Natural killer cell treated with Interleukin-12 subunit alpha and Interleukin-12 subunit beta and Interleukin-15 and Interleukin-18, amount 100 ng/mL, for 72 hours (primary cell): ENCODE results near the gene DNAJB8. TPM values are rescaled to one million over a fixed set of nuclear protein-coding genes. Genes with fewer than 3 reads are reported as not detected.

Experiments used
- ATAC-seq, 2 donors: fragments of 150-1000 bp; cut with Tn5 transposase in 1 of 2; sonication (Bioruptor Pico), chemical (Tn5 transposase) in 1 of 2; 2 replicates each; pipeline ENCODE4 v1.10.0; 2021
- DNase-seq: peaks from one replicate; pipeline ENCODE4 v3.0.0; 2022; ENCODE audit warnings: low spot score
- H3K27ac Mint-ChIP-seq, 2 donors: 1 replicate in 1 of 2; 2 replicates in 1 of 2; pipeline ENCODE4 v1.8.0; 2022; ENCODE audit warnings: mixed read lengths in 2 of 2, mild to moderate bottlenecking in 1 of 2, moderate library complexity in 1 of 2
- H3K27me3 Mint-ChIP-seq, 2 donors: 1 replicate in 1 of 2; 2 replicates in 1 of 2; pipeline ENCODE4 v1.8.0; 2022; ENCODE audit warnings: mixed read lengths in 2 of 2
- H3K36me3 Mint-ChIP-seq: one replicate; pipeline ENCODE4 v1.8.0; 2022; ENCODE audit warnings: mixed read lengths
- H3K4me1 Mint-ChIP-seq, 2 donors: 1 replicate in 1 of 2; 2 replicates in 1 of 2; pipeline ENCODE4 v1.8.0; 2022; ENCODE audit warnings: low read depth in 2 of 2, mixed read lengths in 2 of 2, mild to moderate bottlenecking in 1 of 2
- H3K4me3 Mint-ChIP-seq: one replicate; pipeline ENCODE4 v1.8.0; 2022; ENCODE audit warnings: mixed read lengths
- H3K9me3 Mint-ChIP-seq: 2 replicates; pipeline ENCODE4 v1.8.0; 2022; ENCODE audit warnings: mixed read lengths
- total RNA-seq, 2 donors: library from RNA; stranded (reverse); gene quantifications; one replicate each; pipeline ENCODE4 v1.2.3, GENCODE V29; 2022

Gene DNAJB8
- total RNA-seq, 2 donors from 2014 or later: not detected

DNA sequence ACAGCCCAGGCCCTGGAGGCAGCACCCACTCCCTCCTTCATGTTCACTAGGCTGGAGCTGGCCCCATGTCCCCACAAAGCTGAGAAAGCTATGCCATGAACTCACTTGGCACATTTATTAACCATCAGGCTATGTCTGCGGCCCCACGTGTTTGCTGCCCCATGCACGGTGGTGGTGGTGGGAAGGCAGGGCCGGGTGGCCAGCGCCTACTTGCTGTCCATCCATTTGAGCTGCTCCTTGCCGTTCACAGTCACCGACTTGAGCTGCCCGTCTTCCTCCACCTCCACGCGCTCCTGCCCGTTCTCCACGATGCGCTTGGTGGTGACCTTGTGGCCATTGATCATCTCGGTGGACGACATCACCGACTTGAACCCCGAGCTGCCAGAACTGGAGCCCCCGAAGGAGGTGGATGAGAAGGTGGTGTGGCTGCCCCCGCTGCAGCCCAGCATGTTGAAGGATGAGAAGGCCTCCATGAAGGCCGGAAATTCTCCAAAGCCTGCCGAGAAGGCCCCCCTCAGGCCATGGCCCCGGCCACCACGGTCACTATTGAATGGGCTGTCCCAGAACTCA lies 4.3 kb downstream of the DNAJB8 start:
- Mint-ChIP-seq H3K4me3 (no peak overlapping the region), H3K9me3 (no peaks in the 10 kb centered on the region), H3K4me1 (peaks cover 7 to 9% of the 10 kb centered on the region in 2 donors), H3K36me3 (no peaks in the 10 kb centered on the region), H3K27ac (no peak overlapping the region), H3K27me3 (peaks cover 20 to 25% of the 10 kb centered on the region in 2 donors)
- DNase-seq: no peak
- ATAC-seq: no peak

DNA sequence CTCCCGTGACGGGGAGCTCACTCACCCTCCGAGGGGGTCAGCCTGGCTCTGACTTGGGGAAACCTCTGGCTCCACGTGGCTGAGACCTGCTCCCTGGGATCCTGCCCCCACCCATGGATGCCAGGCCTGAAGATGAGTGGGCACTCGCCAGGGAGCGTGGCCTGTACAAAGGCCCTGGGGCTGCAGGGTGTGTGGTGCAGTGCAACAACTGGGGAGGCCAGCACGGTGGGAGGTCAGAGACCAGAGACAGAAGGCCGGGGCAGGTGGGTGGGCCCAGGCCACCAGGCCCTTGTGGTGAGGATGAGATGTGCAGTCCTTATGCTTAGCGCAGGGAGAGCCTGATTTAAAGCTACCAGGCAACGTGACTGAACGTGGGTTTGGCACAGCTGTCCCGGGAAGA lies 5.0 kb downstream of the DNAJB8 start:
- DNase-seq: no peak
- no peak overlapping the region for H3K4me3 Mint-ChIP-seq
- H3K4me1 Mint-ChIP-seq: peaks cover under 1 to 2% of the 10 kb centered on the region in 2 donors
- H3K9me3 Mint-ChIP-seq: no peaks in the 10 kb centered on the region
- H3K36me3 Mint-ChIP-seq: no peaks in the 10 kb centered on the region
- ATAC-seq: no peak
- H3K27ac Mint-ChIP-seq: no peak overlapping the region
- H3K27me3 Mint-ChIP-seq: peaks cover 18 to 20% of the 10 kb centered on the region in 2 donors

GRCh38 chr3:128459461-128459820 lies 7.2 kb downstream of the DNAJB8 start:
- DNase-seq: no peak
- Mint-ChIP-seq H3K36me3 (no peaks in the 10 kb centered on the region), H3K4me3 (no peak overlapping the region), H3K27me3 (peaks cover 15 to 22% of the 10 kb centered on the region in 2 donors), H3K27ac (peak overlapping the region in 1 of 2 donors; percentile 47), H3K9me3 (no peaks in the 10 kb centered on the region), H3K4me1 (no peaks in the 10 kb centered on the region)
- ATAC-seq: no peak

- ATAC-seq (no peak), DNase-seq (no peak)
- H3K4me3 Mint-ChIP-seq: no peak overlapping the region
- no peaks in the 10 kb centered on the region for H3K9me3 Mint-ChIP-seq
- H3K4me1 Mint-ChIP-seq: no peaks in the 10 kb centered on the region
- H3K27me3 Mint-ChIP-seq: peaks cover 16 to 24% of the 10 kb centered on the region in 2 donors
- H3K27ac Mint-ChIP-seq: no peak overlapping the region
- H3K36me3 Mint-ChIP-seq: no peaks in the 10 kb centered on the region
These were observed 7.8 kb downstream of the DNAJB8 start for GRCh38 chr3:128458746-128459460.

DNA sequence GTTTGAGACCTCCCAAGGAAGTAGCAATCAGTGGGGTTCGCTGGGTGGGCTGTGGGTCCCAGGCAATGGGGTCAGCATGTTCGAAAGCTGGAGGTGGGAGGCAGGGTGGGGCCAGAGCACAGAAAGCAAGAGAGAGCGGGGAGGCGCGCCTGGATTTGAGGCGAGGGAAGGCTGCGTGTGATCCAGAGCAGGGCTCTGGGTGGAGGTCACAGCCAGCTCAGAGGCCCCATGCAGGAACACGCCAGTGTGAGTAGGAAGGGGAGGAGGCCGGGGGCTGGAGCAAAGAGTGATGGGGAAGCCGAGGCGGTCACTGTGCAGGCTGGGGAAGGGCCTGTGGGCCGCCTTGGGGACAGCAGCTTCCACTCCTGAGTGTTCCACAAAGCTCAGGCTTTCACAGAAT lies 8.8 kb downstream of the DNAJB8 start:
- no peak overlapping the region for H3K27ac Mint-ChIP-seq
- ATAC-seq: no peak
- no peak overlapping the region for H3K4me3 Mint-ChIP-seq
- H3K27me3 Mint-ChIP-seq: peaks cover 16 to 25% of the 10 kb centered on the region in 2 donors
- no peaks in the 10 kb centered on the region for H3K36me3 Mint-ChIP-seq
- H3K4me1 Mint-ChIP-seq: no peaks in the 10 kb centered on the region
- DNase-seq: no peak
- H3K9me3 Mint-ChIP-seq: no peaks in the 10 kb centered on the region

DNA sequence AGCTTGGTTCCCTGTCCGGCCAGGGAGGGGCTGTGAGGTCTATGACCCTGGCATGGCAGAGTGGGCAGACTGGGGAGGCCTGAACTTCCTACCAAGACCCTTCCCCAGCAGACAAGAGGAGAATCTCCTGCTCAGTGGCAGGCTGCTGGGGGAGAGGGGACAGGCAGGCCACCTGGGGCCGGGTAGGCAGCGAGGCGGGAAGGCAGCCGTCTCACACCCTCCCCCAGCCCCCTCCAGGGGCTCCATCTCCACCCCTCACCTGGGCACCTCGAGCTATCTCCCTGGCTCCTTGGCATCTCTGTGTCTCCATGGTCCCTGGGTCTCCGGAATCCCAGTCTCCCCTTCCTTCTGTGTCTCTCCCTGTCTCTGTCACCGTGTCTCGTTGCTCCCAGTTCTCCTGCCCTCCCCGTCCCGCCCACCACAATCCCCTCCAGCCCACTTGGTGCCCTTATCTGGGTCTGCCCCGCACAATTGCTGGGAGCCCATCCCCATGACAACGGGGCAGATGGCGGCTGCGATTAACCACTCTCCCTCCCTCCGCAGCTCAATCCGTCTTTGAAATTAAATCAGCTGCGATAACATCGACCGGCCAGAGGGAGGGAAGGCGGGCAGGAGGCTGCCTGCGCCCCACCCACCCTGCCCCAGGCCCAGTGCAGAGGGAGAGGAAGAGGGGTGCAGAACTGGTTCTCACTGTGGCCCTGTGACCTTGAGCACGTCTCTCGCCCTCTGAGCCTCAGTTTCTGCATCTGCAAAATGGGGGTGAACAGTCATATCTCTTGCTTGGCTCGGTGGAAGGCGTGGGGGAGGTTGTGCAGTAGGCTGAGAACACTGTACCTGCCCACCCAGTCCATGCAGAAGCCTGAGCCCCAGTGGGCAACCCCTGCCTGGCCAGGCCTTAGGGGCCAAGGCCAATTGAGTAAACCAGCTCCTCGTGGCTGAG lies 9.6 kb downstream of the DNAJB8 start:
- Mint-ChIP-seq H3K9me3 (no peaks in the 10 kb centered on the region), H3K4me3 (no peak overlapping the region), H3K4me1 (no peaks in the 10 kb centered on the region), H3K27ac (no peak overlapping the region), H3K36me3 (no peaks in the 10 kb centered on the region), H3K27me3 (peaks cover 19 to 28% of the 10 kb centered on the region in 2 donors)
- ATAC-seq (no peak), DNase-seq (no peak)

- H3K4me3 Mint-ChIP-seq: no peak overlapping the region
- H3K27me3 Mint-ChIP-seq: peaks cover 26 to 31% of the 10 kb centered on the region in 2 donors
- H3K9me3 Mint-ChIP-seq: peaks cover 2% of the 10 kb centered on the region
- peak overlapping the region in 1 of 2 donors; percentile 21 for H3K27ac Mint-ChIP-seq
- peaks cover 0 to under 1% of the 10 kb centered on the region in 2 donors for H3K4me1 Mint-ChIP-seq
- DNase-seq: no peak
- ATAC-seq: no peak
- H3K36me3 Mint-ChIP-seq: no peaks in the 10 kb centered on the region
These were observed 10.6 kb downstream of the DNAJB8 start for GRCh38 chr3:128455786-128456748.

DNA sequence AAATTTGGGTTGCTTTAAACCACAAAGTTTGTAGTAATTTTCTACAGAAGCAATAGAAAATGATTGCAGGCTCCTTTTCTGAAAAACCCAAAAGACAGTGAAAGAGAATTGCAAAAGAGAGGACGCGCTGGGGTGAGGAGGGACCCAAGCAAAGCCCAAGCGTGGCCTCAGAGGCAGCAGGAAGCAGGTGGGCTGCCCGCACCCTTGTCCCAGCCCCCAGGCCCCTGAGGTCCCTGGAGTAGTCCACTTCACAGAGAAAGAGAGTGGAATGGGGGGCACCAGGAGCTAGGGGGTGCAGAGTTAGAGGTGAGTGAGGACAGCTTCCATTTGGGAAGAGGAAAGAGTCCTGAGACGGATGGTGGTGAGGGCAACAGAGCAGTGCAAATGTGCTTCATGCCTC lies 11.6 kb downstream of the DNAJB8 start:
- H3K4me1 Mint-ChIP-seq: peaks cover 9 to 10% of the 10 kb centered on the region in 2 donors
- ATAC-seq: no peak
- H3K4me3 Mint-ChIP-seq: no peak overlapping the region
- peaks cover 7% of the 10 kb centered on the region for H3K36me3 Mint-ChIP-seq
- H3K27ac Mint-ChIP-seq: peak overlapping the region in 1 of 2 donors; percentile 21
- H3K9me3 Mint-ChIP-seq: peaks cover 10% of the 10 kb centered on the region
- DNase-seq: no peak
- H3K27me3 Mint-ChIP-seq: peaks cover 35 to 39% of the 10 kb centered on the region in 2 donors

DNA sequence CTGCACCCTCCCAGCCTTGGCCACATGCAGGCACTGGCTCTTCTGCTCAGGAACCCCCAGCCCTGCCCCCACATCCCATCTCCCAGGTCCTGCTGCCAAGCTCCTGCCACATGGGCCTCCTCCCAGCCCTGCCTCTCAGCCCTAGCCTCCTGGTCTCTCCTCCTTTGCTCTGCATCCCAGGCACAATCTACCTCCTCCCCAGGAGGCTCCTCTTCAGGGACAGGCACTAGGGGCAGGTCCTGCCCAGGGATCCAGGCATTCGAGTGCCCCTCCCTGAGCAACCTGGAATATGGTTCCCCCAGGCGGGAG lies 12.4 kb downstream of the DNAJB8 start:
- Mint-ChIP-seq H3K27me3 (peaks cover 35% of the 10 kb centered on the region in 2 donors), H3K9me3 (peaks cover 12% of the 10 kb centered on the region), H3K4me1 (peaks cover 13 to 15% of the 10 kb centered on the region in 2 donors), H3K4me3 (no peak overlapping the region), H3K27ac (no peak overlapping the region), H3K36me3 (peaks cover 9% of the 10 kb centered on the region)
- ATAC-seq (no peak), DNase-seq (no peak)

- Mint-ChIP-seq H3K27me3 (peaks cover 35% of the 10 kb centered on the region in 2 donors), H3K4me1 (peaks cover 17 to 18% of the 10 kb centered on the region in 2 donors), H3K9me3 (peaks cover 14% of the 10 kb centered on the region), H3K36me3 (peaks cover 9% of the 10 kb centered on the region), H3K4me3 (no peak overlapping the region), H3K27ac (no peak overlapping the region)
- ATAC-seq: peak; percentile 15 to 17
- DNase-seq: no peak
These were observed 13.0 kb downstream of the DNAJB8 start for GRCh38 chr3:128453501-128454309.

DNA sequence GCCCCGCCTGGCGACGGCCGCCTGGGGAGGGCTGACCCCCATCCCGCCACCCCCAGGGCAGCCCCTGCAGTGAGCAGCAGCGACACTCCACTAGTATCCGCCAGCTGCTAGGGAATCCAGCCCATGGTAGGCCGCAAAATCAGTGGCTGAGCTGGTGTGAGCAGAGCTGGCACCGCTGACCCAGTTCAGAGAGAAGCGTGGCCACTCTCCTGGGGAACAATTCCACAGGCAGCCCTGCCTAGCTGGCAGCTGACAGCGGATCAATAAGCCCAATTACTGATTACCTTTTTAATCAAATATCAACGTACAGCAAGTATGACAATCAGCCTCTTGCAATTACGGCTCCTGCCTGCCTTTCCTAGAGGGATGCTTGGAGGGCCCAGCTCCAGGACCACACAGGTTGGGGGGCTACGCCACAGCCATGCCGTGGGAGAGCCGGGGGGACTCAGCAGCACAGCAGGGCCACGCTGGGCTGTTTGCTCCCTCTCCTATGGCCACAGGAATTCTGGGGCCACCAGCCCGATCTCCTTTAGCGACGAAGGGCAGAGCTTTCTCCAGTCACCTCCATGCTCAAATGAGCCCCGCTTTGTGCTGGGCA lies 13.9 kb downstream of the DNAJB8 start:
- no peak for DNase-seq
- no peak for ATAC-seq
- peaks cover 35% of the 10 kb centered on the region in 2 donors for H3K27me3 Mint-ChIP-seq
- peaks cover 19% of the 10 kb centered on the region for H3K9me3 Mint-ChIP-seq
- no peak overlapping the region for H3K4me3 Mint-ChIP-seq
- peaks cover 23 to 24% of the 10 kb centered on the region in 2 donors for H3K4me1 Mint-ChIP-seq
- no peak overlapping the region for H3K27ac Mint-ChIP-seq
- H3K36me3 Mint-ChIP-seq: peaks cover 15% of the 10 kb centered on the region

- H3K36me3 Mint-ChIP-seq: peaks cover 19% of the 10 kb centered on the region
- H3K4me1 Mint-ChIP-seq: peaks cover 30% of the 10 kb centered on the region in 2 donors
- no peak for DNase-seq
- no peak overlapping the region for H3K27ac Mint-ChIP-seq
- ATAC-seq: no peak
- peaks cover 22% of the 10 kb centered on the region for H3K9me3 Mint-ChIP-seq
- peaks cover 35 to 38% of the 10 kb centered on the region in 2 donors for H3K27me3 Mint-ChIP-seq
- no peak overlapping the region for H3K4me3 Mint-ChIP-seq
These were observed 14.6 kb downstream of the DNAJB8 start for GRCh38 chr3:128452120-128452519.
